A549 treated with Mapracorat at 1 μM for 4 hours (cell line): Measurements from ENCODE around the gene POU4F1. TPM values are rescaled to one million over a fixed set of nuclear protein-coding genes. Genes with fewer than 3 reads are reported as not detected.

Source experiments
- total RNA-seq: library from RNA; stranded (reverse); fragments of 200-300 nt; extraction: Qiagen RNA extraction; gene quantifications from 5 replicates; pipeline ENCODE4 v1.2.3, GENCODE V29; 2022

POU4F1 gene
- 0.67 to 1.0 TPM (median 0.94 TPM) in 5 replicates for total RNA-seq

DNA sequence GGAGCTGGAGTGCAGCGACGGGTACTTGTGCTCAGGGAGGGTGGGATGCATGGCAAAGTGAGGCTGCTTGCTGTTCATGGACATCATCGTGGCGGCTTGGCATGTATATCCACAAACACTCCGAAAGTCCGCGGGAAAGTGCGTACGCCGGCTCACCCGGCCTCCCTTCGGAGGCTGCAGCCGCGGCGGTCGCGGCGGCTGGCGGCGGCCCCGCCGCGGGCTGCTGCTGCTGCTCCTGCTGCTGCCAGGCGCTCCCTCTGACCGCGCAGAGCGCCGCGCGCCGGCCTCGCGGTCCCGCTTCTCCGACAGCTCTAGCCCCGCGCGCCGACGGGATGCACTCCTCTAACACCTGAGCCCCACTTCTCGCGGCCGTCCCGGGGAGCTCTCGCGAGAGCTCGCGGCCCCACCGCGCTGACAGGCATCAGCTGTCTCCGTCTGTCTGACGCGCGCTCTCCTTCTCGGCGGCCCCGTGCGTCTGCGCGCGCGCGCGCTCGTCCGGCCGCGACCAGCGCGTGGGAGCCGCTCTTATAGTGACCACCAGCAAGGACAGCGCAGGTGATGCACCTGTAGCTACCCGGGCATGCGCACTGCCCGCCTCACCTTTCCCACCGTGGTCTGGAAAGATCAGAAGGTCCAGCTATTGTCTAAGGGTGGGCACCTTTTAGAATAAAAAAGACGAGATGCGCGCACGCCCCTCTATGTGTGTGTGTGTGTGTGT is at the start of gene POU4F1:
POU4F1 (minus strand) TSS at position 313 of the 718 bp plus-strand sequence; CDS start at position 87, 226 bp downstream.

Other genes with a start within 250 kb of the POU4F1 start
- gene OBI1, start 55.6 kb upstream of the POU4F1 start, total RNA-seq: 7.9 to 9.6 TPM (median 8.3 TPM) in 5 replicates